Endodermal cell (in vitro differentiated cells): Measurements from ENCODE around the gene HOXA4. TPM values are rescaled to one million over a fixed set of nuclear protein-coding genes. Genes with fewer than 3 reads are reported as not detected.

Experiments
- DNase-seq: peaks from one replicate; pipeline ENCODE4 v3.0.0-alpha.2; 2017
- H3K27ac ChIP-seq: 2 replicates; pipeline ENCODE4 v1.5.1; 2013; ENCODE audit warnings: mild to moderate bottlenecking, low read depth, low read length, moderate library complexity
- H3K27me3 ChIP-seq: 2 replicates; pipeline ENCODE4 v1.6.1; 2013; ENCODE audit warnings: mild to moderate bottlenecking, low read length, moderate library complexity; ENCODE audit not compliant: insufficient read depth, control insufficient read depth, poor library complexity, severe bottlenecking
- H3K36me3 ChIP-seq: 2 replicates; pipeline ENCODE4 v1.7.0; 2013; ENCODE audit warnings: mild to moderate bottlenecking, low read length, moderate library complexity; ENCODE audit not compliant: control insufficient read depth, insufficient read depth
- H3K4me1 ChIP-seq: one replicate; pipeline ENCODE4 v1.7.0; 2013; ENCODE audit warnings: low read length; ENCODE audit not compliant: control insufficient read depth, insufficient read depth
- H3K4me3 ChIP-seq: 2 replicates; pipeline ENCODE4 v1.5.1; 2013; ENCODE audit warnings: mild to moderate bottlenecking, low read length, moderate library complexity
- H3K9ac ChIP-seq: 2 replicates; pipeline ENCODE4 v1.6.1; 2013; ENCODE audit warnings: mild to moderate bottlenecking, low read length, moderate library complexity; ENCODE audit not compliant: poor library complexity, severe bottlenecking; ENCODE audit errors: extremely low read depth
- H3K9me3 ChIP-seq: 2 replicates; pipeline ENCODE4 v1.6.1; 2013; ENCODE audit warnings: mild to moderate bottlenecking, low read length, moderate library complexity; ENCODE audit not compliant: control insufficient read depth
- H3K27ac Mint-ChIP-seq: 2 replicates; pipeline ENCODE4 v1.8.0; 2020; ENCODE audit warnings: mixed read lengths
- H3K27me3 Mint-ChIP-seq: 2 replicates; pipeline ENCODE4 v1.8.0; 2021; ENCODE audit warnings: mild to moderate bottlenecking, mixed read lengths; ENCODE audit not compliant: insufficient read depth
- H3K36me3 Mint-ChIP-seq: 2 replicates; pipeline ENCODE4 v1.8.0; 2020; ENCODE audit warnings: low read depth, mixed read lengths
- H3K4me1 Mint-ChIP-seq: 2 replicates; pipeline ENCODE4 v1.8.0; 2020; ENCODE audit warnings: mixed read lengths
- H3K4me3 Mint-ChIP-seq: 2 replicates; pipeline ENCODE4 v1.8.0; 2020; ENCODE audit warnings: mild to moderate bottlenecking, moderate library complexity, mixed read lengths
- H3K9me3 Mint-ChIP-seq: 2 replicates; pipeline ENCODE4 v1.8.0; 2020; ENCODE audit warnings: mild to moderate bottlenecking, mixed read lengths
- WGBS, 2 experiments: methylation state at CpG; one replicate each; pipeline versions ENCODE4 v1.1.5 to v1.1.7; 2013; ENCODE audit warnings: missing lambda C conversion rate in 2 of 2, mixed read lengths in 1 of 2; ENCODE audit not compliant: insufficient coverage in 1 of 2, insufficient read length in 1 of 2; 5-methylcytosine and 5-hydroxymethylcytosine counted together
- total RNA-seq, 2 donors: library from RNA; stranded (reverse); fragmentation: NEBNext Ultra II Directional in 1 of 2; extraction: Animal tissue kit (Norgen Biotek cat#: 25700) in 1 of 2; gene quantifications; 2 replicates in 1 of 2; 3 replicates in 1 of 2; pipeline ENCODE4 v1.2.1, GENCODE V29; 2021
- TF ChIP-seq, protein P1 (sequence below): fragments of 200-600 bp; sonication (generic); conservative IDR thresholded peaks from 2 replicates; pipeline ENCODE4 v1.5.0; 2021; ENCODE audit warnings: antibody characterized with exemption, mild to moderate bottlenecking

Gene HOXA4
- total RNA-seq, 2 donors from 2014 or later, result not detected

DNA sequence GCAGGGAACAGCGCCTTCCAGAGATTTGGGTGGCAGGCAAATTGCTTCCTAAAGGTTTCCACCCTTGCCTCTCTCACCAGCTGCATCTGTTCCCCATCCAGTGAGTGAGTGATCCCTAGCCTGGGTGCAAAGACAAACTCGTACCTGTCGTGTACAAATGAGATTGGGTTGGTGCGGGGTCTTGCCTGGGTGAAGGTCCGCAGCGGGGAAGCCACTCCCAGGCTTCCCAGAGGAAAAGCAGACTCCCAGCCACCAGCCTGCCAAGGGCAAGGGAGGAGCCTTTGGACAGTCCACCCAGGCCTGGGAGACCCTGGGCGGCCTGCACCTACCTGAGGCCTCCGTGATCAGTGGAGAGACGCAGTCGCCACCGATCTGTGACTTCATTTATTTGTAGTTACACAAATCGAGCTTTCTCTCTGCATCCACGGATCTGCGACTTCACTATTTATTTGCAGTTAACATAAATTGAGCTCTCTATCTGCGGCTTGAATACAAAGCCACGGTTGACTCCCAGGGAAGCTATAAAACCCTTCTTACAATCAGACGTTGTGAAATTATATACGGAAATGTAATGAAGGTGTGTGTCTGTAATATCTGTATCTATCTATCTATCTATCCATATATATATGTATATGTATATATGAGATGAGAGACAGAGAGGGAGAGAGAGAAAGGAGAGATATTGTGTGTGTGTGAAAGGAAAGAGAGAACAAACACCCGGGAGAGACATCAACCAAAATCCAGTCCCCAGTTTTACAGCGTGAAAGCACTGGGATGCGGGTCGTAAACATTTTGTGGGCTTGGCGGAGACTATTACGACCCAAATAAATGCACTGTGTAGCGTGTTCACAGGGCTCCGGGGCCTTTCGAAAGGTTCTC is 28.9 kb upstream of the HOXA4 start:
- Histone ChIP-seq H3K4me1 (no peaks in the 10 kb centered on the region), H3K9ac (no peak overlapping the region), H3K9me3 (peaks cover 33% of the 10 kb centered on the region), H3K36me3 (no peaks in the 10 kb centered on the region), H3K4me3 (no peak overlapping the region), H3K27me3 (peaks cover 100% of the 10 kb centered on the region), H3K27ac (peak overlapping the region; percentile 36)
- TF ChIP-seq, protein P1, sequence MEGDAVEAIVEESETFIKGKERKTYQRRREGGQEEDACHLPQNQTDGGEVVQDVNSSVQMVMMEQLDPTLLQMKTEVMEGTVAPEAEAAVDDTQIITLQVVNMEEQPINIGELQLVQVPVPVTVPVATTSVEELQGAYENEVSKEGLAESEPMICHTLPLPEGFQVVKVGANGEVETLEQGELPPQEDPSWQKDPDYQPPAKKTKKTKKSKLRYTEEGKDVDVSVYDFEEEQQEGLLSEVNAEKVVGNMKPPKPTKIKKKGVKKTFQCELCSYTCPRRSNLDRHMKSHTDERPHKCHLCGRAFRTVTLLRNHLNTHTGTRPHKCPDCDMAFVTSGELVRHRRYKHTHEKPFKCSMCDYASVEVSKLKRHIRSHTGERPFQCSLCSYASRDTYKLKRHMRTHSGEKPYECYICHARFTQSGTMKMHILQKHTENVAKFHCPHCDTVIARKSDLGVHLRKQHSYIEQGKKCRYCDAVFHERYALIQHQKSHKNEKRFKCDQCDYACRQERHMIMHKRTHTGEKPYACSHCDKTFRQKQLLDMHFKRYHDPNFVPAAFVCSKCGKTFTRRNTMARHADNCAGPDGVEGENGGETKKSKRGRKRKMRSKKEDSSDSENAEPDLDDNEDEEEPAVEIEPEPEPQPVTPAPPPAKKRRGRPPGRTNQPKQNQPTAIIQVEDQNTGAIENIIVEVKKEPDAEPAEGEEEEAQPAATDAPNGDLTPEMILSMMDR, result no peak
- 73 to 78% methylated on average over 23 to 25 of the region's 27 CpGs for WGBS, 2 experiments
- Mint-ChIP-seq H3K27me3 (peaks cover 99% of the 10 kb centered on the region), H3K27ac (no peak overlapping the region), H3K36me3 (peaks cover 2% of the 10 kb centered on the region), H3K4me1 (no peaks in the 10 kb centered on the region), H3K9me3 (peaks cover 40% of the 10 kb centered on the region), H3K4me3 (no peak overlapping the region)
- peak; percentile 42 for DNase-seq

DNA sequence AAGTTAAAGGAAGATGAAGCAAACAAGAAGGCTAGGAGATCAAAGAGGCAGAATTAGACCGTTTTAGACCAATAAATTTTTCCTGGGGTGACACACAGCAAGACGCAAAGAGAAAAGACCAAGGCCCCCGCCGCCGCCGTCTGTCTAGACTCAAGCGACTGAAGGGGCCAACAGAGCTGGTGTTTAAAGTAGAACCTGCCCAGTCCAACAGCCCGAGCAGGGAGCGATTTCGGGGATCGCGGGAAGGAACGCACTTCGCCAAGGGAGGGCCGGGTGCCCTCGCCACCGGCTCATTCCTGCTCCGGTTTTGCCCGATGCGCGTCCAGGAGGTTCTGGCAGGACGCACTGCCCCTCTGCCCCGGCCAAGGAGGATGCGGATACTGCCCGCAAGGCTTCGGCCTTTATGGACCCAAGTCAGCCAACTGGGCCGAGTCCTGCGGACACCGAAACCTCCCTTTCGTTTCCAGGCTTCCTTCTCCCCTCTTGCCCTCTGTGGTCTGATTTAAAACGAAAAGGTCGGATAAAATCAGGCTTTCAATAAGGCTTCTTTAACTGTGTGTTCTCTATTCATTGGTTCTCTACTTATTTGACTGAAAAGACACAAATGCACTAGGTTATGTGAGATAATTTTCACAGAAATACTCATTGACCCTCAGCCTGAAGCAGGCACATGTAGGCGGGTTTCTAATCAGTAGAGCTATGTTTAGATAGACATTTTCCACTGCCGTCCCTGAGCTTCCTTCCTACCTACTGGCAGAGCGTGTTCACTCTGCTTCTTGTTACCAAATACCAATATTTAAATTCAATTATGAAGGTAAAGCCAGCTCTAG is 28.1 kb upstream of the HOXA4 start:
- no peak overlapping the region for H3K9ac ChIP-seq
- 63 to 66% methylated on average over 28 to 35 of the region's 35 CpGs for WGBS, 2 experiments
- H3K27ac ChIP-seq, result peak overlapping the region; percentile 71
- H3K4me3 ChIP-seq, result no peak overlapping the region
- peak; percentile 44 for DNase-seq
- H3K36me3 Mint-ChIP-seq, result peaks cover 2% of the 10 kb centered on the region
- no peaks in the 10 kb centered on the region for H3K36me3 ChIP-seq
- no peaks in the 10 kb centered on the region for H3K4me1 Mint-ChIP-seq
- TF ChIP-seq, protein P1, result no peak
- peaks cover 100% of the 10 kb centered on the region for H3K27me3 ChIP-seq
- no peak overlapping the region for H3K4me3 Mint-ChIP-seq
- H3K27me3 Mint-ChIP-seq, result peaks cover 99% of the 10 kb centered on the region
- H3K27ac Mint-ChIP-seq, result no peak overlapping the region
- no peaks in the 10 kb centered on the region for H3K4me1 ChIP-seq
- peaks cover 34% of the 10 kb centered on the region for H3K9me3 ChIP-seq
- H3K9me3 Mint-ChIP-seq, result peaks cover 43% of the 10 kb centered on the region

DNA sequence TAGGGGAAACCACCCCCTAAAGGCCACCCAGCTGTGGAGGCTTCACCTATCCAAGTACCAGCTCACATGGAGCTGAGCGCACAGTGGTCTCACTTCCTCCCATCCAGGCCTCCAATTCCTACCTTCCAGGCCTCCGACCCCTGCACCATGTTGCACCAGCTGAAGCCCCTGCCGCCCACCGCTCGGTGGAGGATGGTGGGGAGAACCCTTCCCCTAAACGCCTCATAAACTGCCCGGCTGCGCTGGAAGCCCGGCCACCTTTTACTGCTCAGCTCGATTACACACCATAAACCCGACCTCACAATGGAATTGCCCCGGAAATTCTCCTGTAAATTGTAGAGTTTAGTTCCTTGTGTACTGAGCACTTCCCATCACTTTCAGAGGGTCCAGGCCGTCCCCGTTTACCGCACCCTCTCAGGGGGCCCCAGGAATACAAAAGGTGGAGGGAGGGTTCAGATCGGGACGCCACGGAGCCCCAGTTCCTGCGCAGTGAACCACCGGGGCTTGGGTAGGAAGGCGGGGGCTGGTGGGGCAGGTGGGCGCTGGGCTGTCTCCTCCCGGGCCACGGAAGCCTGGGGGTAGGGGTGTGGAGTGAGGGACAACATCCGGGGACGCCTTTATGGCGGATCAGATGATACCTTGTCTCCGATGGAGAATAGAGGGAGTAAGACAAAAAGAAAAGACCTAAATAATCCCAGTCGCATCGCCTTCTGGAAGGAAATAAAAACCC is 27.3 kb upstream of the HOXA4 start:
- H3K9ac ChIP-seq, result no peak overlapping the region
- Mint-ChIP-seq H3K27me3 (peaks cover 99% of the 10 kb centered on the region), H3K9me3 (peaks cover 43% of the 10 kb centered on the region), H3K27ac (no peak overlapping the region), H3K36me3 (peaks cover 2% of the 10 kb centered on the region), H3K4me1 (no peaks in the 10 kb centered on the region), H3K4me3 (no peak overlapping the region)
- no peaks in the 10 kb centered on the region for H3K4me1 ChIP-seq
- H3K4me3 ChIP-seq, result no peak overlapping the region
- H3K9me3 ChIP-seq, result peaks cover 38% of the 10 kb centered on the region
- H3K36me3 ChIP-seq, result no peaks in the 10 kb centered on the region
- peaks cover 100% of the 10 kb centered on the region for H3K27me3 ChIP-seq
- DNase-seq, result peak; percentile 44
- TF ChIP-seq, protein P1, result no peak
- H3K27ac ChIP-seq, result no peak overlapping the region
- WGBS, 2 experiments, result 39 to 49% methylated on average over 19 to 29 of the region's 30 CpGs
